HG02798 (cell line): ENCODE measurements around the gene GMPR2.

ENCODE experiments used
- ATAC-seq: cut with Tn5 transposase; IDR thresholded peaks from one replicate; pipeline ENCODE4 v1.9.1; 2021; ENCODE audit warnings: mild to moderate bottlenecking; ENCODE audit not compliant: unreplicated experiment, poor library complexity

GMPR2 gene

GRCh38 chr14:24232645-24233537 is at the start of gene GMPR2:
GMPR2 (plus strand) TSS chr14:24232929; CDS start chr14:24233254, 325 bp downstream.
- ATAC-seq, result peak; percentile 74

- ATAC-seq, result no peak
These were observed 49.7 kb upstream of the GMPR2 start for GRCh38 chr14:24183014-24183481.

GRCh38 chr14:24184104-24184970 is 48.4 kb upstream of the GMPR2 start:
- no peak for ATAC-seq

- ATAC-seq, result no peak
These were observed 47.7 kb upstream of the GMPR2 start for GRCh38 chr14:24185026-24185425.

GRCh38 chr14:24185741-24186140 is 47.0 kb upstream of the GMPR2 start:
- no peak for ATAC-seq

- ATAC-seq, result no peak
These were observed 45.7 kb upstream of the GMPR2 start for GRCh38 chr14:24186831-24187538.

- no peak for ATAC-seq
These were observed 45.2 kb upstream of the GMPR2 start for GRCh38 chr14:24187539-24187915.

- ATAC-seq, result peak; percentile 94
These were observed 44.3 kb upstream of the GMPR2 start, which contains the start of gene IPO4 for GRCh38 chr14:24188251-24189058. IPO4 (minus strand) TSS chr14:24188816; CDS start chr14:24188787, 29 bp downstream.

GRCh38 chr14:24189059-24189375 is 43.7 kb upstream of the GMPR2 start:
- no peak for ATAC-seq

- ATAC-seq, result no peak
These were observed 43.3 kb upstream of the GMPR2 start for GRCh38 chr14:24189460-24189859.

GRCh38 chr14:24190416-24190815 is 42.3 kb upstream of the GMPR2 start:
- ATAC-seq, result no peak

- ATAC-seq, result no peak
These were observed 39.8 kb upstream of the GMPR2 start for GRCh38 chr14:24192933-24193332.

GRCh38 chr14:24194186-24194872 is 38.4 kb upstream of the GMPR2 start:
- ATAC-seq, result no peak

GRCh38 chr14:24194873-24195185 is 37.9 kb upstream of the GMPR2 start:
- no peak for ATAC-seq

GRCh38 chr14:24195186-24196070 is 37.3 kb upstream of the GMPR2 start, which contains the start of gene TM9SF1:
TM9SF1 (minus strand) TSS chr14:24195441; CDS start chr14:24195019, 422 bp downstream.
- peak; percentile 85 for ATAC-seq

GRCh38 chr14:24196071-24197055 is 36.4 kb upstream of the GMPR2 start:
- peak; percentile 24 for ATAC-seq

GRCh38 chr14:24197056-24197450 is 35.7 kb upstream of the GMPR2 start:
- ATAC-seq, result no peak
